GM19328 (cell line): Measurements from ENCODE around the gene SPATA19.
"Not testable (repeated sequence)": the region's sequence is repeated elsewhere in the genome, so short reads cannot be mapped to it uniquely, and the experiment has no call there.

Source experiments
- ATAC-seq: cut with Tn5 transposase; IDR thresholded peaks from one replicate; pipeline ENCODE4 v1.9.1; 2021; ENCODE audit warnings: mild to moderate bottlenecking, moderate library complexity; ENCODE audit not compliant: unreplicated experiment

Gene SPATA19

GRCh38 chr11:133845413-133845812 is at the start of gene SPATA19:
Gene SPATA19 (minus strand): TSS chr11:133845513. CDS start chr11:133845446, 67 bp downstream.
- ATAC-seq = no peak

GRCh38 chr11:133895061-133895479 is 49.8 kb upstream of the SPATA19 start:
- peak; percentile 52 for ATAC-seq

GRCh38 chr11:133893381-133893780 is 48.1 kb upstream of the SPATA19 start:
- no peak for ATAC-seq

GRCh38 chr11:133892584-133893380 is 47.5 kb upstream of the SPATA19 start:
- no peak for ATAC-seq

GRCh38 chr11:133892126-133892525 is 46.8 kb upstream of the SPATA19 start:
- no peak for ATAC-seq

- ATAC-seq = no peak
These were observed 44.6 kb upstream of the SPATA19 start for GRCh38 chr11:133889893-133890292.

GRCh38 chr11:133889188-133889587 is 43.9 kb upstream of the SPATA19 start:
- no peak for ATAC-seq

- ATAC-seq = no peak
These were observed 42.5 kb upstream of the SPATA19 start for GRCh38 chr11:133887692-133888332.

- ATAC-seq = no peak
These were observed 40.7 kb upstream of the SPATA19 start for GRCh38 chr11:133886029-133886428.

GRCh38 chr11:133872160-133872559 is 26.8 kb upstream of the SPATA19 start:
- no peak for ATAC-seq

GRCh38 chr11:133867456-133867855 is 22.1 kb upstream of the SPATA19 start:
- no peak for ATAC-seq

GRCh38 chr11:133865466-133865865 is 20.2 kb upstream of the SPATA19 start:
- ATAC-seq = no peak

GRCh38 chr11:133864756-133865155 is 19.4 kb upstream of the SPATA19 start:
- ATAC-seq = no peak

- ATAC-seq = no peak
These were observed 14.8 kb upstream of the SPATA19 start for GRCh38 chr11:133860151-133860550.

GRCh38 chr11:133854330-133854960 is 9.1 kb upstream of the SPATA19 start:
- not testable (repeated sequence) for ATAC-seq

- no peak for ATAC-seq
These were observed 1.1 kb downstream of the SPATA19 start for GRCh38 chr11:133844217-133844616.

- ATAC-seq = no peak
These were observed 1.8 kb downstream of the SPATA19 start for GRCh38 chr11:133843454-133843987.

GRCh38 chr11:133842730-133843129 is 2.6 kb downstream of the SPATA19 start:
- ATAC-seq = no peak

- no peak for ATAC-seq
These were observed 3.3 kb downstream of the SPATA19 start for GRCh38 chr11:133842053-133842452.

- no peak for ATAC-seq
These were observed 3.9 kb downstream of the SPATA19 start for GRCh38 chr11:133841279-133842043.

- no peak for ATAC-seq
These were observed 4.8 kb downstream of the SPATA19 start for GRCh38 chr11:133840479-133840941.
